ENCODE results near the gene ANXA2. TPM values are rescaled to one million over a fixed set of nuclear protein-coding genes. Genes with fewer than 3 reads are reported as not detected.

The ANXA2 gene
- total RNA-seq, 1 experiment from 2014 or later, result 3,100 TPM

DNA sequence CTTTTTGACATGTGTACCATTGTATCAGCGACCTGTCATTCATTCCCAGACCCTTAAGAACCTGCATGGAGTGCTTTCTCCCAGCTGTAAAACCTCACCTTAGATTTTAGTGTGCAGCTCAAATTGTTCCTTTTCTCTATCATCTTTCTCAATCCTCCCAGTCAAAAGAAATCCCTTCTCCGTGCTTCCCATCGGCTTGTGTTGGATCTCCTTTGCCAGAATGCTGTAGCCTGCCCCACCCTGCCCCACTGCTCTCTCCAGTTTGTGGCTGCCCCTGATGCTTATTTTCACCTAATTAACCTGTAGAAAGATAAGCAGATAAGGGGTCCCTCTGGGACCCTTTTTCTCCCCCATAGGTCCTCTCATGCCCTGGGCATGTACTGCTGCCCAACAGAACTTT, 51.1 kb downstream of the ANXA2 start:
- no TSS peak for BruUV-seq (replicated peaks)
- intact Hi-C loops (cut with micrococcal nuclease; ENCODE audit: unreplicated experiment), result no loop called here
- peaks cover 12% of the 10 kb centered on the region for H3K4me1 Mint-ChIP-seq (ENCODE audit: low read depth, unreplicated experiment)
- no peak overlapping the region for H3K4me3 Mint-ChIP-seq (ENCODE audit: low read depth, unreplicated experiment)
- H3K36me3 Mint-ChIP-seq (ENCODE audit: insufficient read depth, unreplicated experiment), result peaks cover 93% of the 10 kb centered on the region
- TF ChIP-seq, protein P1, sequence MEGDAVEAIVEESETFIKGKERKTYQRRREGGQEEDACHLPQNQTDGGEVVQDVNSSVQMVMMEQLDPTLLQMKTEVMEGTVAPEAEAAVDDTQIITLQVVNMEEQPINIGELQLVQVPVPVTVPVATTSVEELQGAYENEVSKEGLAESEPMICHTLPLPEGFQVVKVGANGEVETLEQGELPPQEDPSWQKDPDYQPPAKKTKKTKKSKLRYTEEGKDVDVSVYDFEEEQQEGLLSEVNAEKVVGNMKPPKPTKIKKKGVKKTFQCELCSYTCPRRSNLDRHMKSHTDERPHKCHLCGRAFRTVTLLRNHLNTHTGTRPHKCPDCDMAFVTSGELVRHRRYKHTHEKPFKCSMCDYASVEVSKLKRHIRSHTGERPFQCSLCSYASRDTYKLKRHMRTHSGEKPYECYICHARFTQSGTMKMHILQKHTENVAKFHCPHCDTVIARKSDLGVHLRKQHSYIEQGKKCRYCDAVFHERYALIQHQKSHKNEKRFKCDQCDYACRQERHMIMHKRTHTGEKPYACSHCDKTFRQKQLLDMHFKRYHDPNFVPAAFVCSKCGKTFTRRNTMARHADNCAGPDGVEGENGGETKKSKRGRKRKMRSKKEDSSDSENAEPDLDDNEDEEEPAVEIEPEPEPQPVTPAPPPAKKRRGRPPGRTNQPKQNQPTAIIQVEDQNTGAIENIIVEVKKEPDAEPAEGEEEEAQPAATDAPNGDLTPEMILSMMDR (IDR thresholded peaks at IDR 0.05; ENCODE audit: unreplicated experiment), result no peak
- no peaks in the 10 kb centered on the region for H3K27me3 Mint-ChIP-seq (ENCODE audit: unreplicated experiment)
- H3K27ac Mint-ChIP-seq (ENCODE audit: unreplicated experiment), result peak overlapping the region; percentile 81
- CTCF ChIA-PET, result no interaction called here
- H3K9me3 Mint-ChIP-seq (ENCODE audit: low read depth, unreplicated experiment), result no peaks in the 10 kb centered on the region
- DNase-seq, result no peak

DNA sequence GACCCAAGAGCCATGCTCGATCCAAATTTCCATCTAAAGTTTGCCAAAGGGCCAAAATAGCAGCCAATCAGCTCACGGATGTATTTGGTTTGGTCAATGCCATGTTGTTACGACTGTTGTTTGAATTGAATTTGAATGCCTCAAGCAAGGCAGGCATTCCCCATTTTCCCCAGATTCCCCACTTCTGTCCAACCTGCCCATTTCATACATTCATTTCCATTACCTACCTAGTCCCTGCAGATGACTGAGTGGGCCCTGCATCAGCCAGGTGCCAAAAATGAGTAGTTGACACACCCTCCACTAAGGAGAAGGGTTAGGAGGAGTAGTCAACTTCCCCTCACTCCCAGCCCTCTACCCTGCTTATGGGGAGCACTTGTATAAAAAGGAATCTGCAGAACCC, 51.7 kb downstream of the ANXA2 start:
- TF ChIP-seq, protein P1 (IDR thresholded peaks at IDR 0.05; ENCODE audit: unreplicated experiment), result no peak

DNA sequence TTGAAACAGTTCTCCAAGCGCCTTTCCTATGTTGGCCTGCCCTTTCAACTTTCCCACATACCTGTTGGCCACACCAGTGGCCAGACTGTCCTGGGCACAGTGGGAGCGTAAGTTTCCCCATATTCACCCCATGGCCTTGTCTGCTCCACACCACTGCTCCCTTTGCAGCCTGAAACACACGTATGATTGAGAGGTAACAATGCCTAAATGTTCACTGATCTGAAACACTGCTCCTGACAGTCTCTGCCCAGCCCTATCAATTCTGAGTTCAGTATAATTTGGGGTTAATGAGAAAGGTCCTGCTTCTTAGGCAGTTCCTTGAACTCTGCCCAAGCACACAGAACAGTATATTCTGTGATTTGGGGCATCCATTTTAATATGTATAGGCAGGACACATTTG, 52.2 kb downstream of the ANXA2 start:
- H3K27me3 Mint-ChIP-seq (ENCODE audit: unreplicated experiment), result no peaks in the 10 kb centered on the region
- BruUV-seq (replicated peaks), result no TSS peak

More for the DNA sequence above, 51.7 kb downstream of the ANXA2 start:
- Mint-ChIP-seq H3K4me1 (ENCODE audit: low read depth, unreplicated experiment) (peaks cover 12% of the 10 kb centered on the region), H3K27me3 (ENCODE audit: unreplicated experiment) (no peaks in the 10 kb centered on the region), H3K9me3 (ENCODE audit: low read depth, unreplicated experiment) (no peaks in the 10 kb centered on the region), H3K27ac (ENCODE audit: unreplicated experiment) (peak overlapping the region; percentile 81), H3K36me3 (ENCODE audit: insufficient read depth, unreplicated experiment) (peaks cover 93% of the 10 kb centered on the region), H3K4me3 (ENCODE audit: low read depth, unreplicated experiment) (no peak overlapping the region)
- no peak for DNase-seq
- CTCF ChIA-PET, result interaction anchor here (0.7 kb wide), 1 partner anchor 914 kb away, joined by 3 read pairs; no protein-coding TSS in a partner anchor
- intact Hi-C loops (cut with micrococcal nuclease; ENCODE audit: unreplicated experiment), result no loop called here
- no TSS peak for BruUV-seq (replicated peaks)

GRCh38 chr15:60344987-60345386, 52.8 kb downstream of the ANXA2 start:
- Mint-ChIP-seq H3K4me3 (ENCODE audit: low read depth, unreplicated experiment) (no peak overlapping the region), H3K27ac (ENCODE audit: unreplicated experiment) (peak overlapping the region; percentile 11), H3K27me3 (ENCODE audit: unreplicated experiment) (no peaks in the 10 kb centered on the region), H3K4me1 (ENCODE audit: low read depth, unreplicated experiment) (peaks cover 13% of the 10 kb centered on the region), H3K9me3 (ENCODE audit: low read depth, unreplicated experiment) (no peaks in the 10 kb centered on the region), H3K36me3 (ENCODE audit: insufficient read depth, unreplicated experiment) (peaks cover 87% of the 10 kb centered on the region)
- CTCF ChIA-PET, result no interaction called here
- DNase-seq, result no peak
- intact Hi-C loops (cut with micrococcal nuclease; ENCODE audit: unreplicated experiment), result no loop called here
- TF ChIP-seq, protein P1 (IDR thresholded peaks at IDR 0.05; ENCODE audit: unreplicated experiment), result no peak
- no TSS peak for BruUV-seq (replicated peaks)

More for the DNA sequence above, 52.2 kb downstream of the ANXA2 start:
- Mint-ChIP-seq H3K36me3 (ENCODE audit: insufficient read depth, unreplicated experiment) (peaks cover 88% of the 10 kb centered on the region), H3K27ac (ENCODE audit: unreplicated experiment) (peak overlapping the region; percentile 81), H3K4me3 (ENCODE audit: low read depth, unreplicated experiment) (no peak overlapping the region), H3K9me3 (ENCODE audit: low read depth, unreplicated experiment) (no peaks in the 10 kb centered on the region), H3K4me1 (ENCODE audit: low read depth, unreplicated experiment) (peaks cover 13% of the 10 kb centered on the region)
- no peak for DNase-seq
- CTCF ChIA-PET, result interaction anchor here (0.7 kb wide), 1 partner anchor 914 kb away, joined by 3 read pairs; no protein-coding TSS in a partner anchor
- intact Hi-C loops (cut with micrococcal nuclease; ENCODE audit: unreplicated experiment), result no loop called here
- TF ChIP-seq, protein P1 (IDR thresholded peaks at IDR 0.05; ENCODE audit: unreplicated experiment), result no peak
